GM12865 (cell line): ENCODE results near the gene PLEKHA7.

Experiments used
- DNase-seq: peaks from one replicate; pipeline ENCODE4 v3.0.0; 2010; ENCODE audit warnings: low read depth
- H3K4me3 ChIP-seq: 2 replicates; pipeline ENCODE4 v1.5.1; 2011; ENCODE audit warnings: mild to moderate bottlenecking, low read depth, low read length, control low read depth
- CTCF ChIP-seq: IDR thresholded peaks from 2 replicates; pipeline ENCODE4 v1.5.1; 2011; ENCODE audit warnings: low read length, control low read depth, low read depth, inconsistent platforms; ENCODE audit not compliant: insufficient read depth; ENCODE audit errors: missing control alignments

The PLEKHA7 gene

GRCh38 chr11:16820324-16821092 lies 193.7 kb downstream of the PLEKHA7 start:
- peak; percentile 86 for DNase-seq
- TF ChIP-seq CTCF = peak; percentile 85
- H3K4me3 ChIP-seq = no peak overlapping the region

- DNase-seq = no peak
- no peak for TF ChIP-seq CTCF
- no peak overlapping the region for H3K4me3 ChIP-seq
Observed at GRCh38 chr11:16818284-16818683, 195.9 kb downstream of the PLEKHA7 start.

DNA sequence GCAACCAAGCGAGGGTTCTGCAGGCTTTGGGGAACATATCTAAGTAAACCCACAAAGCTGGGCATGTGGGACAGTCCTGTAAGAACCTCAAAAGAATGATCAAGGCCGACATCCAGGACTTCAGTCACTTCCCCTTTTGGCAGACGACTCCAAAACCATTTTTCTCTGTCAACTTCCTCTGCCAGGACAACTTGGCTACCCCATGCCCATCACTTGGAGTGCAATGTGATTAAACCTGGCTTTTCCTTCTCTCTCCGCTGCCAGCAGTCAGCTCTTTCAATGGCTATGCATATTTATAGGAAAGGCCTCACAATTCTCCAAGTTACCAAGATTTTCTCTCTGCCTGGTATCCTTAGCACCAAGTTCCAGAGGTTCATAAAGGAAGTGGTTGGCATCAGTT lies 196.9 kb downstream of the PLEKHA7 start:
- no peak for DNase-seq
- H3K4me3 ChIP-seq = no peak overlapping the region
- TF ChIP-seq CTCF = no peak

DNA sequence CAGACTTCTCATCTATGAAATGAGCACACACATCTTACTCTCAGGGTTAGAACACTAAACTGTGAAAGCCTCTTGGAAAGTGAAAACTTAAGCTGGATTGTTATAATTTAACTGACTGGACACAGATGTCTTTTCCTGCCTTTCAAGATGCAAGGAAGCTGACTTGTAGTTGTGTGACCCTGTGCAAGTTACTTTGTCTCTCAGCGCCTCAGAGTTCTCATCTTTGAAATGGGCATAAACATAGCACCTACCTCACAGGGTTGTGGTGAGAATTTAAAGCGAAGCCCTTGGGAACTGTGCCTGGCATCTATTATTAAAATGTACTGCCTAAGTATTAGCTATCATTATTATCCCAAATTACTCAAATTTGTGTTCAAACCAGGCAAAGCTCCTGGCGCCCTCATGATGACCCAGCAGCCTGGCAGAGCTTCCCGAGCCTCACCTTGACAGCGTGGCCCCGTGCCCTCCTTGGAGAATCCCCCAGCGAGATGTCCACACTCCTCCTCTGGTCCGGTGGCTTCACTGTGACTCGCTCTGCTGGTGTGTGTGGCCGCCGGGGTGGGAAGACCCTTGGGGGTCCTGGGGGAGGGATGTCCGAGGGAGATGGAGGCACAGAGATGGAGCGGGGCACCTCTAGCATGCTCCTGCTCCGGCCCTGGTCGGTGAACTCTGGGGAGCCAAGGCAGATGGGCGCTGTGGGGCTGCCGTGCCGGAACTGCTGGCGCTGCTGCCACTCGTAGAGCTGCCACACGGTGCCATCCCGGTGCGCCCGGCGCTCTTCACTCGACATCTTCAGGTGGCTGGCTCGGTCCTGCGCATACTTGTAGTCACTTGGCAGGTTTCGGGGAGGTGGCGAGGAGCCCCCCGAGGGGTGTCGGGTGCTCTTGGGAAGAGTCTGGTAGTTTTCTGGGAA lies 197.6 kb downstream of the PLEKHA7 start:
- DNase-seq = no peak
- no peak overlapping the region for H3K4me3 ChIP-seq
- TF ChIP-seq CTCF = no peak

DNA sequence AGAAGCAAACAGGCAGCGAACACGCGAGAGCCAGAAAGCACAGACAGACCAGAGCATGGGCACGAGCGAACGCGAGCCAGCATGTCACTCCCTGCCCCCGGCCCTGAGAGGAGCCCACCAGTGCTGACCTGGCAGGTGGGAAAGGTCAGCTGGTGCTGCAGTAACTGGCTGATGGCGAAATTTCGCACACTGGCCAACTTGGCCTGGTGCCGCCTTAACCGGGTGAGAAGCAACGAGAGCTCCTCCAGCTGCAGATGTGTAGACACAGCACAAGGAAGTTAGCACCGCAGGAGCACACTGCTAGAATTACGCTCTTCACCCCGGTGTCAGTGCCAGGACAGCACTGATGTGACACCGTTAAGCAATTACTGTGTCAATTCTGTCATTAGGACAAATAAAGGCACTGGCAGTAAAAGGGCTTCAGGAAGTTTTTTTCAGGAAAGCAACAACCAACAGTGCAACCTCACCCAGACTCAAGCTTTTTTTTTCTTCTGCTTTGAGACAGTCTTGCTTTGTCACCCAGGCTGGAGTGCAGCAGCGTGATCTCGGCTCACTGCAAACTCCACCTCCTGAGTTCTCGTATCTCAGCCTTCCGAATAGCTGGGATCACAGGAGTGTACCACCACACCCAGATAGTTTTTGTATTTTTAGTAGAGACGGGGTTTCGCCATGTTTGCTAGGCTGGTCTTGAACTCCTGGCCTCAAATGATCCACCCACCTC lies 199.0 kb downstream of the PLEKHA7 start:
- no peak overlapping the region for H3K4me3 ChIP-seq
- TF ChIP-seq CTCF = no peak
- DNase-seq = no peak

DNA sequence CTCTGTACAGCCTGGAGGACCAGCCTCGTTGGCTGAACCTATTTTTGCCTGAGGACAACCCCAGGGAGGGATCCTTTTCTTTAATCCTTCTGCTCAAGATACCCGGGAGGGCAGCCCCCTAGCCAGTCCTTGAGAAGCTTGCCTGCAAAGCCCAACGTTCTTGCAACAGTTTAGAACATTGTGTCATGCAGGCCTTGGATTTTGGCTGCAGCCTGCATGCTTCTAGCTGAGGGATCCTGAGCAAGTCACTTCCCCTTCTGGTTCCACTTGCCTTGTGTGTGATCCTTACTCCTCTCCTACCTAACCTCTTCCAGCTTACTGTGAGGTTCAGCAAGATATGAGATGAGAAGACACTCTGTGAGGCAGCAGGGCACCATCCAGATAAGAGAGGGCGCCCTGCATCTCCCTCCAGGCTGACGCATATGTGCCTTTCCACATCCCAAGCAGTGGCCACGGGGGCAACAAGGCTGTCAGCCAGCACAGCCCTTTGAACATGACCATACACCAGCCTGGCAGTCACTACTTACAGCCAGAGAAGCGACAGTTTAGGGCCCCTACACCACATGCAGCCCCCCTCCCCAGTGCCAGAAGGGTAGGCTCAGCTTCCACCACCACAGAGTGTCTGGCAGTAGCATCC lies 199.7 kb downstream of the PLEKHA7 start:
- no peak overlapping the region for H3K4me3 ChIP-seq
- DNase-seq = no peak
- no peak for TF ChIP-seq CTCF
